ENCODE measurements around the gene PPP4R3A. TPM values are rescaled to one million over a fixed set of nuclear protein-coding genes. Genes with fewer than 3 reads are reported as not detected.

The PPP4R3A gene
- total and polyA plus RNA-seq, 2 donors (not counting 3 experiments of a cell fraction or from before 2014, with no cell fraction given), result 20.5 to 77.0 TPM

DNA sequence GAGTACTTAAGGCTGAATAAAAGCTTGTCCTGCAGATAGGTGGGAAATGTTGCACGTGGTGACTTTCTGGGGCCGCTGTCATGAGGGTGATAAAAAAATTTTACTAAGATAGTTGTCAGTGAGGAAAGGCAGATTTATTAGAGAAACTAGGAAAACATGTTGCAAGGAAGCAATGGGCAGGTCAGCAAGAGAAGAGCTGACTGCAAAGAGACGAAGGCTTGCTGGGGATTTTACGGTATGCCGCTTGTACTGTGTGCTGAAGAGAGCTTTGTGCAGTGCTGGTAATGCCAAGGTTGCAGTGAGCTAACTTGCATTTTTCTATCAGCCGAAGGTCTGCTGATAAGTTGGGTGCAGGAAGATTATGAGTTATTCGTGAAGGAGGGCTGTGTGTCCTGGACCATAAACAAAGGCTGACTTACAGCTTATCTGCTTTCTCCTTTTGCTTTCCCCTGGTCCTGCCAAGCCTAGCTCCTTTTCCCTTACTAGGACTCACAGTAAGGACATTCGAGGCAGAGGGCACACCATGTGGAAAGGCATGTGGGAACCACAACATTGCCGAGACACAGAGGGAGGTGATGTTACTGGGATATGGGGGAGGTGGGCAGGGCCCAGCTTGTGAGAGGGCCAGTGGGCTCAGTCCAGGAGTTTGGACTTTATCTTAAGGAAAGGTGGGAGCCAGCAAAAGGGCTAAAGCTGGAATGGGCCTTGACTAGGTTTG is 85.1 kb downstream of the PPP4R3A start:
- Histone ChIP-seq H3K27ac (ENCODE audit: insufficient read depth, low read depth, low read length) (no peak overlapping the region), H3K4me1 (ENCODE audit: control insufficient read depth, extremely low read depth, insufficient read depth, low read length) (no peaks in the 10 kb centered on the region), H2AFZ (ENCODE audit: low read depth, low read length) (no peak overlapping the region), H4K20me1 (replicated peaks; ENCODE audit: control insufficient read depth, extremely low read depth, insufficient read depth, low read length) (no peaks in the 10 kb centered on the region), H3K27me3 (ENCODE audit: control insufficient read depth in 2 of 2, insufficient read depth in 2 of 2, low read length in 2 of 2) (no peaks in the 10 kb centered on the region), H3K36me3 (ENCODE audit: control insufficient read depth in 2 of 2, extremely low read depth in 1 of 2, insufficient read depth in 2 of 2, low read length in 2 of 2) (no peaks in the 10 kb centered on the region), H3K9me1 (replicated peaks; ENCODE audit: control insufficient read depth, extremely low read depth, insufficient read depth, low read length) (no peaks in the 10 kb centered on the region), H3K4me2 (ENCODE audit: insufficient read depth, low read length) (no peak overlapping the region), H3K9ac (replicated peaks; ENCODE audit: extremely low read depth, insufficient read depth, low read length) (no peak overlapping the region), H3K79me2 (ENCODE audit: control insufficient read depth, insufficient read depth, low read length) (no peaks in the 10 kb centered on the region), H3K4me3 (replicated peaks in 1 of 3; ENCODE audit: insufficient read depth in 1 of 3, low read depth in 1 of 3, low read length in 3 of 3) (no peak overlapping the region), H3K9me3 (replicated peaks; ENCODE audit: control insufficient read depth, insufficient read depth, low read length) (no peaks in the 10 kb centered on the region)
- intact Hi-C loops (cut with micrococcal nuclease), result no loop called here
- FAIRE-seq (no peak), DNase-seq (ENCODE audit: low read depth, low spot score) (no peak)
- dilution Hi-C loops (cut with MboI; ENCODE audit: extremely low pct_ligation_motif_present, low sequenced_read_pairs), result no loop called here
- CTCF ChIA-PET, result interaction anchor here (0.5 to 1.8 kb wide), 4 partner anchors 9 to 253 kb away, joined by 3 to 12 read pairs (median 4); no protein-coding TSS in a partner anchor
- no TSS peak for BruUV-seq (replicated peaks)
- POLR2A ChIA-PET, result no interaction called here
- TF ChIP-seq, protein P1, sequence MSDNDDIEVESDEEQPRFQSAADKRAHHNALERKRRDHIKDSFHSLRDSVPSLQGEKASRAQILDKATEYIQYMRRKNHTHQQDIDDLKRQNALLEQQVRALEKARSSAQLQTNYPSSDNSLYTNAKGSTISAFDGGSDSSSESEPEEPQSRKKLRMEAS (IDR thresholded peaks at IDR 0.05; ENCODE audit: insufficient read depth, insufficient read length), result no peak
- no peak for TF ChIP-seq POLR2AphosphoS5 (IDR thresholded peaks at IDR 0.05; ENCODE audit: insufficient read depth, low read depth, low read length)
- no peak for TF ChIP-seq GATA2 (IDR thresholded peaks at IDR 0.05; ENCODE audit: insufficient read depth, insufficient read length, low read depth, low read length)
- TF ChIP-seq EZH2 (IDR thresholded peaks at IDR 0.05; ENCODE audit: borderline replicate concordance, low read depth, low read length, severe bottlenecking), result no peak
- TF ChIP-seq FOS (IDR thresholded peaks at IDR 0.05; ENCODE audit: borderline replicate concordance, insufficient read depth, low read length), result no peak
- TF ChIP-seq, protein P2, sequence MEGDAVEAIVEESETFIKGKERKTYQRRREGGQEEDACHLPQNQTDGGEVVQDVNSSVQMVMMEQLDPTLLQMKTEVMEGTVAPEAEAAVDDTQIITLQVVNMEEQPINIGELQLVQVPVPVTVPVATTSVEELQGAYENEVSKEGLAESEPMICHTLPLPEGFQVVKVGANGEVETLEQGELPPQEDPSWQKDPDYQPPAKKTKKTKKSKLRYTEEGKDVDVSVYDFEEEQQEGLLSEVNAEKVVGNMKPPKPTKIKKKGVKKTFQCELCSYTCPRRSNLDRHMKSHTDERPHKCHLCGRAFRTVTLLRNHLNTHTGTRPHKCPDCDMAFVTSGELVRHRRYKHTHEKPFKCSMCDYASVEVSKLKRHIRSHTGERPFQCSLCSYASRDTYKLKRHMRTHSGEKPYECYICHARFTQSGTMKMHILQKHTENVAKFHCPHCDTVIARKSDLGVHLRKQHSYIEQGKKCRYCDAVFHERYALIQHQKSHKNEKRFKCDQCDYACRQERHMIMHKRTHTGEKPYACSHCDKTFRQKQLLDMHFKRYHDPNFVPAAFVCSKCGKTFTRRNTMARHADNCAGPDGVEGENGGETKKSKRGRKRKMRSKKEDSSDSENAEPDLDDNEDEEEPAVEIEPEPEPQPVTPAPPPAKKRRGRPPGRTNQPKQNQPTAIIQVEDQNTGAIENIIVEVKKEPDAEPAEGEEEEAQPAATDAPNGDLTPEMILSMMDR (IDR thresholded peaks at IDR 0.05; ENCODE audit: extremely low read depth in 1 of 2, insufficient read depth in 1 of 2, low read depth in 1 of 2, low read length in 2 of 2), result no peak
- TF ChIP-seq POLR2A (IDR thresholded peaks at IDR 0.05; ENCODE audit: low read depth, low read length), result no peak
- no peak for TF ChIP-seq MYC (IDR thresholded peaks at IDR 0.05; ENCODE audit: low read depth, low read length)
- TF ChIP-seq JUN (IDR thresholded peaks at IDR 0.05; ENCODE audit: borderline replicate concordance, insufficient read depth, insufficient read length, low read depth), result no peak
